Stimulated activated CD8-positive, alpha-beta memory T cell treated with anti-CD3 and anti-CD28 coated beads, Interleukin-15, amount 100 ng/mL, for 4 hours (primary cell): ENCODE results near the gene NCF4.

Experiments used
- DNase-seq, 2 donors: peaks; one replicate each; pipeline ENCODE4 v3.0.0-alpha.2; 2020; ENCODE audit warnings: low read depth in 2 of 2

The NCF4 gene

GRCh38 chr22:36838119-36839030, 22.4 kb upstream of the NCF4 start:
- DNase-seq, result no peak

- no peak for DNase-seq
Observed at GRCh38 chr22:36839356-36840073, 21.3 kb upstream of the NCF4 start.

GRCh38 chr22:36840106-36840505, 20.7 kb upstream of the NCF4 start:
- DNase-seq, result no peak

- DNase-seq, result no peak
Observed at GRCh38 chr22:36846271-36846670, 14.5 kb upstream of the NCF4 start.

- no peak for DNase-seq
Observed at GRCh38 chr22:36846949-36847348, 13.9 kb upstream of the NCF4 start.

GRCh38 chr22:36850056-36850455, 10.8 kb upstream of the NCF4 start:
- no peak for DNase-seq

GRCh38 chr22:36850682-36851081, 10.1 kb upstream of the NCF4 start:
- no peak for DNase-seq

GRCh38 chr22:36852056-36852973, 8.5 kb upstream of the NCF4 start:
- DNase-seq, result no peak

- DNase-seq, result peak; percentile 50 to 71
Observed at GRCh38 chr22:36853407-36854099, 7.3 kb upstream of the NCF4 start.

GRCh38 chr22:36855478-36855877, 5.3 kb upstream of the NCF4 start:
- no peak for DNase-seq

GRCh38 chr22:36856121-36856791, 4.5 kb upstream of the NCF4 start:
- DNase-seq, result peak; percentile 70 to 76

- no peak for DNase-seq
Observed at GRCh38 chr22:36856792-36857135, 4.0 kb upstream of the NCF4 start.

- no peak for DNase-seq
Observed at GRCh38 chr22:36858156-36858555, 2.6 kb upstream of the NCF4 start.

- no peak for DNase-seq
Observed at GRCh38 chr22:36858966-36859365, 1.8 kb upstream of the NCF4 start.

GRCh38 chr22:36860017-36860416, 789 bp upstream of the NCF4 start:
- no peak for DNase-seq

- no peak for DNase-seq
Observed at GRCh38 chr22:36860438-36860820, 377 bp upstream of the NCF4 start.

GRCh38 chr22:36862251-36863242, 1.7 kb downstream of the NCF4 start:
- DNase-seq, result no peak

GRCh38 chr22:36863281-36863680, 2.5 kb downstream of the NCF4 start:
- no peak for DNase-seq

- DNase-seq, result no peak
Observed at GRCh38 chr22:36863979-36864378, 3.2 kb downstream of the NCF4 start.
